IPS-15b (cell line): ENCODE data around the gene TFDP1.
"Not testable (repeated sequence)": the region's sequence is repeated elsewhere in the genome, so short reads cannot be mapped to it uniquely, and the experiment has no call there.

Experiments used
- H3K27me3 ChIP-seq: one replicate; pipeline ENCODE4 v1.6.1; 2013; ENCODE audit warnings: low read length; ENCODE audit not compliant: control insufficient read depth, insufficient read depth
- H3K36me3 ChIP-seq: one replicate; pipeline ENCODE4 v1.6.1; 2013; ENCODE audit warnings: low read length; ENCODE audit not compliant: control insufficient read depth, insufficient read depth
- H3K4me1 ChIP-seq: one replicate; pipeline ENCODE4 v1.6.1; 2013; ENCODE audit warnings: mild to moderate bottlenecking, low read length; ENCODE audit not compliant: control insufficient read depth, insufficient read depth
- H3K4me3 ChIP-seq: one replicate; pipeline ENCODE4 v1.5.1; 2013; ENCODE audit warnings: low read depth, low read length
- H3K9ac ChIP-seq: one replicate; pipeline ENCODE4 v1.6.1; 2013; ENCODE audit warnings: low read depth, mild to moderate bottlenecking, low read length
- H3K9me3 ChIP-seq: one replicate; pipeline ENCODE4 v1.6.1; 2013; ENCODE audit warnings: mild to moderate bottlenecking, low read length; ENCODE audit not compliant: control insufficient read depth, insufficient read depth

Gene TFDP1

DNA sequence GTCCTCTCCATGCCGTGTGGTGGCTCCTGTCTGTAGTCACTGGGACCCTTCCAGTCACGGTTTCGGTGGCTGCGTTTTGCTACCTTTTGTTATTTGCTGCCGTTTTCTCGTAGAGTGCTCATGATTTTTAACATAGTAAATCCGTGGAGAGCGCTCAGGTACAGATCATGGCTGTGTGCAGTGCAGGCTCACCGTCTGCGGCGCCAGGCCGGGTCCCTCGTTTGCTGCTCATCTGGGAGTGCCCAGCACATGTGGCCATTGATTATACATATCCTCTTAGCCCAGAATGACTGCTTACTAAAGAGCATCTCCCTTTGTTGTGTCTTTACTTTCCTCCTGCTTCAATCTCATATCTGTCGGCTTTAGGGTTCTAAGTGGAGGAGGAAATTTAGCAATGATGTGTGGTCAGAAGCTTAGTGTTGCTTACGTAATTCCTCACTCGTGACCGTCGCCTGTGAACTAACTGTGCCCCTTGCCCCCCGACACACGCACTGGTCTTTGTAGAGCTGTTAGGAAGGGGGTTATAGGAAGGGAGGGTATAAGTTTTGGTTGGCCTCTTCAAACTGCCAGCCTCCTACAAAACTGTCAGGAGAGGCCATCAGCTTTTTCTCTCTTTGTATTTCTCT lies 31.8 kb downstream of the TFDP1 start:
- Histone ChIP-seq H3K9me3 (no peaks in the 10 kb centered on the region), H3K9ac (no peak overlapping the region), H3K4me3 (no peak overlapping the region), H3K36me3 (peaks cover 11% of the 10 kb centered on the region), H3K4me1 (no peaks in the 10 kb centered on the region), H3K27me3 (no peaks in the 10 kb centered on the region)

DNA sequence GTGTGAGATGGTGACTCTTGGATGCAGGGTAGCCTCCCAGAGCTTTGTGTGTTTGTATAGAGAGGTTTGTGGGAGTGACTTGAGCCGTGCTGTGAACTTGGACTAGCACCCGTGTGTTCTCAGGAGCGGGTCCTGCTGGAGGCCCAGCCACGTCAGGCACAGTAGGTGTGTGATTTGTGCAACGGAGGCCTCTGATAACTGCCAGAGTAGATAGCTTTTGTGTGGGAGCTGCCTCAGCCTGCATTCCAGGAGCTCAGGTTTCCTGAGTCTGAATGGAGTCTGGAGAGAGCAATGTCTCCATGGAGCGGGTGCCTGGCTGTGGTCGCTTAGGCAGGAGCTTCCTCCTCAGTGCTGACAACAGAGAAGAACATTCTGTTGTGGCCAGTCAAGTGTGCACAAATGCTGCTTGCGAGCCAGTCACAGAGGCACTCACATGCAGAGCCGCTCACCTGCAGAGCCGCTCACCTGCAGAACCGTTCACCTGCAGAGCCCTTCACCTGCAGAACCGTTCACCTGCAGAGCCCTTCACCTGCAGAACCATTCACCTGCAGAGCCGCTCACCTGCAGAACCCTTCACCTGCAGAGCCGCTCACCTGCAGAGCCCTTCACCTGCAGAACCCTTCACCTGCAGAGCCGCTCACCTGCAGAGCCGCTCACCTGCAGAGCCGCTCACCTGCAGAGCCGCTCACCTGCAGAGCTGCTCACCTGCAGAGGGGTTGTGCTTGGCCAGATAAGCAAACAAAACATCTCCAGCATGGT lies 32.6 kb downstream of the TFDP1 start:
- Histone ChIP-seq H3K36me3 (peaks cover 9% of the 10 kb centered on the region), H3K4me1 (no peaks in the 10 kb centered on the region), H3K27me3 (no peaks in the 10 kb centered on the region), H3K9ac (no peak overlapping the region), H3K4me3 (no peak overlapping the region), H3K9me3 (no peaks in the 10 kb centered on the region)

DNA sequence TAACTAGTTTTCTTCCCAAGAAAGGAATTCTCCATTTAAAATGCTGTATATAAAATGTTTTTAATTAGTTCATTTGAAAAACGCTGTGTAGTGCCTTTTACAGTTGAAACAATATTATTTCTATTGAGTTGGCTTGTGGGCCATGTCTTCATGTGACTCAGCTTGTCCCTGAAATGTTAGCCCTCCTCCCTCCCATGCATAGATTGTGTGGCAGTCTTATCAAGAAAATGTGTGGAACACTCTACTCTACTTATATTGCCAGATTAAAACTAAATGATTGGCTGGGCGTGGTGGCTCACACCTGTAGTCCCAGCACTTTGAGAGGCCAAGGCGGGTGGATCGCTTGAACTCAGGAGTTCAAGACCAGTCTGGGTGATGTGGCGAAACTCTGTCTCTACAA lies 33.4 kb downstream of the TFDP1 start:
- H3K9me3 ChIP-seq = no peaks in the 10 kb centered on the region
- no peaks in the 10 kb centered on the region for H3K27me3 ChIP-seq
- no peak overlapping the region for H3K9ac ChIP-seq
- H3K4me1 ChIP-seq = no peaks in the 10 kb centered on the region
- peaks cover 9% of the 10 kb centered on the region for H3K36me3 ChIP-seq
- H3K4me3 ChIP-seq = no peak overlapping the region

DNA sequence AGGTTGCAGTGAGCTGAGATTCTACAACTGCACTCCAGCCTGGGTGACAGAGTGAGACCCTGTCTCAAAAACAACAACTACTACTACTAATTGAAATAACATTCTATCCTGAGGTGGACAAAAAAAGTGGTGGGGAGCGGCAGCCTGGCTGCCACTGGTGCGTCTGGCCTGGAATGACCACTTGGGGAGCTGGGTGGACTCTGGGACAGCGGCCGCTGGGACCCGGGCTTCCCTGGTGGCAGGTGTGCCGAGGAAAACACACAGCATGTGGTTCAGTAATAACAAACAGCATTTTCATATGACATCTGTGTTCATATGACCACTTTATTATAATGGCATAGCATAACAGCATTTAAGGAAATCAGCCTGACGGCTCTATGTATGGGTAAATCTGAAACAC lies 33.9 kb downstream of the TFDP1 start:
- Histone ChIP-seq H3K4me3 (no peak overlapping the region), H3K4me1 (no peaks in the 10 kb centered on the region), H3K9me3 (no peaks in the 10 kb centered on the region), H3K27me3 (no peaks in the 10 kb centered on the region), H3K9ac (no peak overlapping the region), H3K36me3 (peaks cover 13% of the 10 kb centered on the region)

DNA sequence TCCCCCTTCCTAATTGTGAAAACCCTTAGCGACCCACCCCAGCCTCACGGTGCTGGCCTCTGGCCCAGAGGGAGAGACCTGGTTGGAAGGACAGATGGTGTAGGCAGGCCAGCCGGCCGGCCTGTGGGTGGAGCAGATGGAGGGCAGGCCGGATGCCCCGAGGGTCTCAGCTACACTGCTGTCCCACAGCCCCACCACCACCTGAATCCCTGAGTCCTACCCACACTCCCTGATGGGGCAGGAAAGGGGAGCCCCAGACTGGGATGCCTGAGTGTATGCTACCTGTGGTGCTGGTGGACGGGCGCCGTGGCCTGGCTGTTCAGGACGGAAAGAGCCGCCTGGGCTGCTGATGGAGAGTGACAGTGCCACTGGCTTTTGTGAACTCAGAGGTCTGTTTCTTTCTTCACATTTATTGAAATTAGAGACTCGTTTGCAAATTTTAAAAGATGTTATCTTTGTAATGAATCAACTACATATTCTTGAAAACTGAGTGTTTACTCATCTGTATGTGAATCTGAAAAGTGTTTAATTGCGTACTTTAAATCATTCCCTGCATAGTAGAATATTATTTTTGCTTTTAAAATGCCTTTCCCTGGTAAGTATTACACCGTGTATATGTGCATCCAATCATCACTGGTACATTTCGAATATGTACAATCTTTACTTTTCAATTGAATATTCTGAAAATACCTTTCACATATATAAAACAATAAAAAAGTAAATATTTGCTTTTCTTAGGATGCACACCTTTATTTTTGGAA lies 35.7 kb downstream of the TFDP1 start:
- no peak overlapping the region for H3K9ac ChIP-seq
- no peak overlapping the region for H3K4me3 ChIP-seq
- H3K36me3 ChIP-seq = peaks cover 22% of the 10 kb centered on the region
- no peaks in the 10 kb centered on the region for H3K4me1 ChIP-seq
- no peaks in the 10 kb centered on the region for H3K9me3 ChIP-seq
- no peaks in the 10 kb centered on the region for H3K27me3 ChIP-seq

DNA sequence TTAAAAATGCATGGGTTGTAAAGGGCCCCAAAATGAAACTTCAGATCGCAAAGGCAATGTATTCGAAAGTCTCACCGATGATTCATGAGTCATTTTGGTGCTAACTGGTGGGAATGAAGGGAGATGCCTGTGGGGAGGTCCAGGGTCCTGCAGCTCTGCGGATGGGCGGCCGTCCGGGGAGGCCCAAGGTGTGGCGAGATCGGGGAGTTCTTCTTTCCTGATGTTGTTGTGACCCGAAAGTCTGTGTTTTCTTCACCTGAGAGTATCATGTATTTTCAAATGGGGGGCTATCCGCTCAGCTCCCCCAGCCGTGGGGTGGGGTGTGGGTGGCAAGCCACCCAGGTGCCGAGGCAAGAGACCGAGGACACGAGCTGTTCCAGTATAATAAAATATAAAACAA lies 36.5 kb downstream of the TFDP1 start:
- H3K9ac ChIP-seq = no peak overlapping the region
- H3K9me3 ChIP-seq = no peaks in the 10 kb centered on the region
- no peaks in the 10 kb centered on the region for H3K27me3 ChIP-seq
- H3K4me3 ChIP-seq = no peak overlapping the region
- peaks cover 23% of the 10 kb centered on the region for H3K36me3 ChIP-seq
- no peaks in the 10 kb centered on the region for H3K4me1 ChIP-seq

DNA sequence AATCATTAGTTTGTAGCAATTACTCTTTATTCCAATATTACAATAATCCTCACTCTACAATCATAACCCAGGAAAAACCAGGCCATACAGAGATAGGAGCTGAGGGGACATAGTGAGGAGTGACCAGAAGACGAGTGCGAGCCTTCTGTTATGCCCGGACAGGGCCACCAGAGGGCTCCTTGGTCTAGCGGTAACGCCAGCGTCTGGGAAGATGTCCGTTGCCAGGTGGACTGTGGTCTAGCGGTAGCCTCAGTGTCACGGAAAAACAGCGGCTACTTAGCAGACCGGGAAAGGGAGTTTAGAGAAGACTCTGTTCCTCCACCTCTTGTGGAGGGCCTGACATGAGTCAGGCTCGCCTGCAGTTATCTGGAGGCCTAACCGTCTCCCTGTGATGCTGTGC lies 36.9 kb downstream of the TFDP1 start:
- H3K9me3 ChIP-seq, H3K27me3 ChIP-seq, H3K9ac ChIP-seq, H3K4me3 ChIP-seq, H3K4me1 ChIP-seq: not testable (repeated sequence)
- H3K36me3 ChIP-seq = peaks cover 25% of the 10 kb centered on the region

DNA sequence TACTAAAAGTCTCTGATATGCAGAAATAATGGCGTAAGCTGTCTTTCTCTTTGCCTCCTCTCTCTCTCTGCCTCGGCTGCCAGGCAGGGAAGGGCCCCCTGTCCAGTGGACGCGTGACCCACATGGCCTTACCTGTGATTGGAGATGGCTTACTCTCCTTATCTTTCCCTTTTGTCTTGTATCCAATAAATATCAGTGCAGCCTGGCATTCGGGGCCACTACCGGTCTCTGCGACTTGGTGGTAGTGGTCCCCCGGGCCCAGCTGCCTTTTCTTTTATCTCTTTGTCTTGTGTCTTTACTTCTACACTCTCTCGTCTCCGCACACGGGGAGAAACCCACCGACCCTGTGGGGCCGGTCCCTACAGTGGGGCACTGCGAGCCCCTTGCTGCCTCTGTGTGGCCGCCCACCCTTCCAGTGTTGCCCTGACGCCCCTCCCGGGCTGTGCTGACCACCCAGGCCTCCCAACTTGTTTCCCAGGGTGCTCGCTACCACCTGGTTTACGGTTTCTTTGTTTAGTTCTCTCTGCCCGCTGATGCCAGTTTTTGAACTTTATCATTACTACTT lies 37.5 kb downstream of the TFDP1 start:
- H3K4me3 ChIP-seq, H3K9me3 ChIP-seq, H3K9ac ChIP-seq, H3K4me1 ChIP-seq, H3K27me3 ChIP-seq: not testable (repeated sequence)
- peaks cover 25% of the 10 kb centered on the region for H3K36me3 ChIP-seq

DNA sequence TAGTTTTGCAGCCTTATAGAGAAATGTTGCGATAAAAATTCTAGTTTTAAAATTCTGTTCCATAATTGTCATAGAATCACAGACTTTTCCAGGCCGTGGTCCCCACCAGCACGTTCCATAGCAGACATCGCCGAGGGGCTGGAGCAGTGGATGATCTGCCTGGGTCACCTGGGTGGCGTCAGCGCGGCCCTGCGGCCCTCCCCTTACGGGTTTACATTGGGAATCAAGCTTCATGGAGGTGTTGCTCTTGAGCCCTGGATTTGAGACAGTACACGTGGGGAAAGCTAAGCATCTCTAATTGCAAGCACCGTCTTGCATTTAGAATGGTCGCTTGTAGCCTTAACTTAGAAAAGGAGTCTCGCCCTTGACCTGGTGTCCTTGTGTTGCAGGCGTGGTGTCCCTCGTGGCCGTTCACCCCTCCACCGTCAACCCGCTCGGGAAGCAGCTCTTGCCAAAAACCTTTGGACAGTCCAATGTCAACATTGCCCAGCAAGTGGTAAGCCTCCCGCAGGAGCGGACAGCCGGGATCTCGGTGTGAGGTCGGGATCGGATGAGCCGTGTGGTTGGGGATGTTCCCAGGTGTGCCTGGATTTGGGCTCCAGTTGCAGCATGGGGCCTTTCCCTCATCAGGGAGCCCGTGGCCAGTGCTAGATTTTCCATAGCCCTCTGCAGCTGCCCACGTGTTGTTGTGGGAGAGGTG lies 38.4 kb downstream of the TFDP1 start:
- no peaks in the 10 kb centered on the region for H3K4me1 ChIP-seq
- no peak overlapping the region for H3K9ac ChIP-seq
- H3K36me3 ChIP-seq = peaks cover 23% of the 10 kb centered on the region
- no peaks in the 10 kb centered on the region for H3K27me3 ChIP-seq
- no peaks in the 10 kb centered on the region for H3K9me3 ChIP-seq
- no peak overlapping the region for H3K4me3 ChIP-seq

DNA sequence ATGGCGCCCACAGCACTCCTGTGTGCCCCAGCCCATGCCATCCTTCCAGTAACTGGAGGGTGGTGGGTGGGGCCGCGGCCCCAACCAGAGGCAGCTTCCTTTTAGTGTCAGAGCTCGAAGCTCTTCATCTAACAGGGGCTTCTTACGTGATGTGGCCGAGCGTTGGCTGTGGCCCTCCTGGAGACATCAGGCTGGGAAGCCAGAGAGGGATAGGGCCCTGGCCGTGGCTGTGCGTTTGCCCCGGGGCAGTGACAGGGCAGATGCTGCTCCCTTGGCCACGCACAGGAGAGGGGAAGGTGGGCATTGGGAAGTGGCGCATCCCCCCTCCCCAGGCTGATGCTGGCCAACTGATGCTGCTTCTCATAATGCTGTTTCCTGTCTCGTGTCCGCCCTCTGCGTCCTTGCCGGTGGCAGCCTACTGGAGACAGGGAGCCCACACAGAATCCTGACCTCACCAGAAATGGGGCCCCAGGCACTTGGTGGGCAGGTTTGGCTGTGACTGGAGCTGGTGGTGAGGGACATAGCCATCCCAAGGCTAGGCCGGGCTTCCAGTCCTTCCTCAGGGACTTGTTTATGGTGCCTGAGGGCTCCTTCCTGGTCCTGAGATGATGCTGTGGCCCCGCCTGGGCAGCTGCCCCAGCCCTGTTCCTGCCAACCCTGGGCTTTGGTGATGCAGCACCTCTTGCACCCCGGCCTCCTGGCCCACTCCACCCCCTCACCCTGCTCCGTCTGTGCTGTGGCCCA lies 39.1 kb downstream of the TFDP1 start:
- H3K4me3 ChIP-seq = no peak overlapping the region
- no peaks in the 10 kb centered on the region for H3K27me3 ChIP-seq
- no peaks in the 10 kb centered on the region for H3K9me3 ChIP-seq
- H3K36me3 ChIP-seq = peaks cover 26% of the 10 kb centered on the region
- H3K4me1 ChIP-seq = no peaks in the 10 kb centered on the region
- no peak overlapping the region for H3K9ac ChIP-seq

DNA sequence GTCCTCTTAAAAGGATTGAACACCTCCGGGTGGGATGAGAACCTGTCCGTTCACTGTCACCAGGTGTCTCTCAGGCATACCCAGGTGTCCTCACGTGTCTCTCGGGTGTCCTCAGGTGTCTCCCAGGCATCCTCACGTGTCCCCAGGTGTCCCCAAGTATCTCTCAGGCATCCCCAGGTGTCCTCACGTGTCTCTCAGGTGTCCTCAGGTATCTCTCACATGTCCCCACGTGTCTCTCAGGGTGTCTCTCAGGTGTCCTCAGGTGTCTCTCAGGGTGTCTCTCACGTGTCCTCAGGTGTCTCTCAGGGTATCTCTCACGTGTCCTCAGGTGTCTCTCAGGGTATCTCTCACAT lies 39.7 kb downstream of the TFDP1 start:
- peaks cover 25% of the 10 kb centered on the region for H3K36me3 ChIP-seq
- no peaks in the 10 kb centered on the region for H3K27me3 ChIP-seq
- no peak overlapping the region for H3K4me3 ChIP-seq
- no peaks in the 10 kb centered on the region for H3K9me3 ChIP-seq
- no peak overlapping the region for H3K9ac ChIP-seq
- H3K4me1 ChIP-seq = no peaks in the 10 kb centered on the region
